LNCaP clone FGC (cell line): Measurements from ENCODE around the gene AQP7.
"Not testable (repeated sequence)": the region's sequence is repeated elsewhere in the genome, so short reads cannot be mapped to it uniquely, and the experiment has no call there.

Source experiments
- DNase-seq: peaks from one replicate; pipeline ENCODE4 v3.0.0-alpha.2; 2011; ENCODE audit warnings: low read depth
- H3K4me3 ChIP-seq: 2 replicates; pipeline ENCODE4 v1.5.1; 2011; ENCODE audit warnings: mild to moderate bottlenecking, low read depth, low read length, control low read depth
- CTCF ChIP-seq: IDR thresholded peaks from 2 replicates; pipeline ENCODE4 v1.5.1; 2012; ENCODE audit warnings: mild to moderate bottlenecking; ENCODE audit not compliant: control insufficient read depth, insufficient read depth; ENCODE audit errors: extremely low read depth

Gene AQP7

GRCh38 chr9:33374634-33375237, 27.6 kb downstream of the AQP7 start:
- DNase-seq: peak; percentile 80
- no peak overlapping the region for H3K4me3 ChIP-seq
- peak; percentile 86 for TF ChIP-seq CTCF

GRCh38 chr9:33374190-33374589, 28.2 kb downstream of the AQP7 start:
- TF ChIP-seq CTCF: no peak

GRCh38 chr9:33372900-33373299, 29.5 kb downstream of the AQP7 start:
- DNase-seq: no peak
- no peak for TF ChIP-seq CTCF
- no peak overlapping the region for H3K4me3 ChIP-seq

More at GRCh38 chr9:33374190-33374589, 28.2 kb downstream of the AQP7 start:
- no peak overlapping the region for H3K4me3 ChIP-seq
- DNase-seq: no peak

- DNase-seq: no peak
- H3K4me3 ChIP-seq: no peak overlapping the region
- TF ChIP-seq CTCF: no peak
These were observed 35.3 kb downstream of the AQP7 start for GRCh38 chr9:33366979-33367480.

- not testable (repeated sequence) for DNase-seq, H3K4me3 ChIP-seq
These were observed 37.6 kb downstream of the AQP7 start for GRCh38 chr9:33364814-33365213.

GRCh38 chr9:33364127-33364526, 38.2 kb downstream of the AQP7 start:
- H3K4me3 ChIP-seq: no peak overlapping the region
- TF ChIP-seq CTCF: no peak
- no peak for DNase-seq

GRCh38 chr9:33358641-33359040, 43.7 kb downstream of the AQP7 start:
- not testable (repeated sequence) for H3K4me3 ChIP-seq, DNase-seq

GRCh38 chr9:33355933-33356332, 46.4 kb downstream of the AQP7 start:
- H3K4me3 ChIP-seq: no peak overlapping the region
- no peak for DNase-seq
- TF ChIP-seq CTCF: no peak
